Spleen (tissue), 11 donors: Measurements from ENCODE around the gene MIEF1. TPM values are rescaled to one million over a fixed set of nuclear protein-coding genes. Genes with fewer than 3 reads are reported as not detected.
A peak's percentile ranks its signal among the peaks of the same experiment; 100 is the strongest.

Experiments used
- DNase-seq: peaks from one replicate; pipeline ENCODE4 v3.0.0-alpha.2; 2020
- H3K27ac ChIP-seq, 8 donors: fragments of 200-600 bp; sonication (generic) in 7 of 8; 1 replicate in 4 of 8; 2 replicates in 4 of 8; pipeline versions ENCODE4 v1.5.0 to v1.8.0; 2016 to 2021; ENCODE audit warnings: inconsistent platforms in 4 of 8, mild to moderate bottlenecking in 4 of 8, moderate library complexity in 1 of 8
- H3K27me3 ChIP-seq, 7 donors: fragments of 200-600 bp; sonication (generic) in 6 of 7; replicated peaks in 1 of 7; 1 replicate in 4 of 7; 2 replicates in 3 of 7; pipeline versions ENCODE4 v1.5.0 to v1.8.0; 2016 to 2021; ENCODE audit warnings: inconsistent platforms in 3 of 7, mild to moderate bottlenecking in 1 of 7
- H3K36me3 ChIP-seq, 6 donors: fragments of 200-600 bp; sonication (generic) in 5 of 6; 1 replicate in 4 of 6; 2 replicates in 2 of 6; pipeline versions ENCODE4 v1.5.0 to v1.8.0; 2016 to 2021; ENCODE audit warnings: inconsistent platforms in 2 of 6
- H3K4me1 ChIP-seq, 6 donors: fragments of 200-600 bp; sonication (generic) in 5 of 6; 1 replicate in 3 of 6; 2 replicates in 3 of 6; pipeline versions ENCODE4 v1.5.0 to v1.8.0; 2016 to 2021; ENCODE audit warnings: inconsistent platforms in 3 of 6
- H3K4me3 ChIP-seq, 8 donors: fragments of 200-600 bp; sonication (generic) in 7 of 8; 1 replicate in 4 of 8; 2 replicates in 4 of 8; pipeline versions ENCODE4 v1.5.0 to v1.8.0; 2016 to 2021; ENCODE audit warnings: inconsistent platforms in 4 of 8, mild to moderate bottlenecking in 4 of 8, moderate library complexity in 2 of 8
- H3K9me3 ChIP-seq, 8 donors: fragments of 200-600 bp; sonication (generic) in 7 of 8; 1 replicate in 4 of 8; 2 replicates in 4 of 8; pipeline versions ENCODE4 v1.5.0 to v1.8.0; 2016 to 2021; ENCODE audit warnings: inconsistent platforms in 4 of 8
- POLR2A ChIP-seq, 3 donors: fragments of 450-650 bp; IDR thresholded peaks; one replicate each; pipeline ENCODE4 v1.5.1; 2017; ENCODE audit warnings: antibody characterized with exemption in 3 of 3, mild to moderate bottlenecking in 1 of 3
- POLR2AphosphoS5 ChIP-seq, 3 donors: sonication (generic); formaldehyde crosslinking; IDR thresholded peaks; one replicate each; pipeline ENCODE4 v1.5.1; 2017; ENCODE audit warnings: antibody characterized with exemption in 3 of 3
- WGBS, 5 donors: extraction: QIAGEN DNeasy Blood & Tissue Kit in 3 of 5; methylation state at CpG; one replicate each; pipeline versions ENCODE4 v1.1.5 to v1.1.7; 2013 to 2018; 5-methylcytosine and 5-hydroxymethylcytosine counted together
- intact Hi-C: fragments of 100-400 bp; cut with DNase I; formaldehyde crosslinking; loops from one replicate; pipeline ENCODE4 v1.15.0; 2023; ENCODE audit warnings: low total_unique reads
- polyA plus RNA-seq, 3 donors: library from polyadenylated mRNA; stranded (reverse); fragments of 200-250 nt; gene quantifications; one replicate each; pipeline ENCODE4 v1.2.1, GENCODE V29; 2013
- total RNA-seq, 7 donors: library from RNA; depleted of rRNA in 3 of 7; stranded (reverse); fragments of >200 nt in 3 of 7; fragmentation: NEBNext Ultra II Directional in 4 of 7; extraction: Animal tissue kit (Norgen Biotek cat#: 25700) in 4 of 7; gene quantifications; one replicate each; pipeline versions ENCODE4 v1.1.0 to v1.2.1, GENCODE V29; 2016 to 2021
- TF ChIP-seq, protein P1 (sequence below), 11 experiments: fragments of 200-600 bp in 7 of 11; fragments of 450-650 bp in 4 of 11; sonication (generic) in 4 of 11; IDR thresholded peaks in 8 of 11; conservative IDR thresholded peaks in 3 of 11; 1 replicate in 7 of 11; 2 replicates in 4 of 11; pipeline versions ENCODE4 v1.4.0 to v1.8.0; 2016 to 2021; ENCODE audit warnings: antibody characterized with exemption in 11 of 11, inconsistent platforms in 4 of 11, mild to moderate bottlenecking in 1 of 11
- donor health status: healthy with polysubstance abuse.
- donor health status: DM: no; HTN: no; CAD: no; lungs with moderate emphysema.
- donor health status: DM: no; HTN: no; CAD: no.
- donor health status: Bipolar disorder and iron deficiency.
- donor health status: healthy.
- donor health status: DM: no; HTN: no; CAD: no.
- donor health status: DM: yes; HTN: yes; CAD: no.

MIEF1 gene
- total and polyA plus RNA-seq, 10 donors, result 5.8 to 31.4 (median 25.9) TPM

DNA sequence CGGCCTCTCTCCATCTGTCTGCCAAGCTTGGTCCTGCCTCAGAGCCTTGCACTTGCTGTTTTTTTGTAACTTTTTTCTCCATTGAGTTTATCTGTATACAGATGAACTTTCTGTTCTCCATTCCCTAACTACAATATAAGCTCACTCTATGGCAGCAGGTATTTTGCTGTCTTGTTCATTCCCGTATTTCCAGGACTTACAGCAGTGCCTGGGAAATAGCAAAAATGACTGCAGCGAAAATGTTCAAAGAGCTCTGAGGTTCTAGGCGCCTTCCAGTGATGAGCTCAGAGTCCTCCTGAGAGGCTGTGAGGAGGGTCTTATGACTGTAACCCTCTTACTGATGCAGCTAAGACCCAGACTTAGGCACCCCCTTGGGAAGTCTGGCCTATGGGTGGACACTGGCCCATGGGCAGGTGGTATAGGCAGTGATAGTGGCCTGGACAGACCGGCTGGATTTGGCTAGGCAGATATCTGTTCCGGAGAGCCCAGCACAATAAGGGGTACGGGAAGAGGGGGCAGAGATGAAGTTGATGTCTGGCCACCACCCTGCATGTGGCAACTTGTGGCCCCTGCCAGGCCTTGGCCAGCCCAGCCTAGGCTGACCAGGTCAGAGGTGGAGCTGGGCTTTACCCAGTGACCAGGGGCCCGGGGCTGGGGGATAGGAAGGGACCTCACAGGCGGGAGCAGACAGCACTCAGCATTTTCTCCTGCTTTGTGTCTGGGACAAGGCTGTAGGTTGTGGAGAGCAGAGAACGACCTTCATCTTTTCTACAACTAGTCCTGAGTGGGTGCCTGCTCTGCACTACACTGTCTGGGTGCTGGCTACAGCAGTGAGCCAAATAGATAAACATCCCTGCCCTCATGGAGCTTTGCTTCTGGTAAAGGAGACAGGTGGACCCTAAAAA lies 22.9 kb downstream of the MIEF1 start:
- no peak for DNase-seq
- Histone ChIP-seq H3K27me3 (no peaks in the 10 kb centered on the region), H3K27ac (peak overlapping the region in 7 of 8 donors; percentile 15 to 99 (median 75)), H3K36me3 (peaks cover 3 to 86% (median 55%) of the 10 kb centered on the region in 6 donors), H3K4me1 (peaks cover 72 to 97% (median 91%) of the 10 kb centered on the region in 6 donors), H3K4me3 (peak overlapping the region in 1 of 8 donors; percentile 82), H3K9me3 (no peaks in the 10 kb centered on the region)
- TF ChIP-seq, protein P1, sequence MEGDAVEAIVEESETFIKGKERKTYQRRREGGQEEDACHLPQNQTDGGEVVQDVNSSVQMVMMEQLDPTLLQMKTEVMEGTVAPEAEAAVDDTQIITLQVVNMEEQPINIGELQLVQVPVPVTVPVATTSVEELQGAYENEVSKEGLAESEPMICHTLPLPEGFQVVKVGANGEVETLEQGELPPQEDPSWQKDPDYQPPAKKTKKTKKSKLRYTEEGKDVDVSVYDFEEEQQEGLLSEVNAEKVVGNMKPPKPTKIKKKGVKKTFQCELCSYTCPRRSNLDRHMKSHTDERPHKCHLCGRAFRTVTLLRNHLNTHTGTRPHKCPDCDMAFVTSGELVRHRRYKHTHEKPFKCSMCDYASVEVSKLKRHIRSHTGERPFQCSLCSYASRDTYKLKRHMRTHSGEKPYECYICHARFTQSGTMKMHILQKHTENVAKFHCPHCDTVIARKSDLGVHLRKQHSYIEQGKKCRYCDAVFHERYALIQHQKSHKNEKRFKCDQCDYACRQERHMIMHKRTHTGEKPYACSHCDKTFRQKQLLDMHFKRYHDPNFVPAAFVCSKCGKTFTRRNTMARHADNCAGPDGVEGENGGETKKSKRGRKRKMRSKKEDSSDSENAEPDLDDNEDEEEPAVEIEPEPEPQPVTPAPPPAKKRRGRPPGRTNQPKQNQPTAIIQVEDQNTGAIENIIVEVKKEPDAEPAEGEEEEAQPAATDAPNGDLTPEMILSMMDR (IDR thresholded peaks at IDR 0.05 in 8 of 11, conservative IDR thresholded peaks at IDR 0.05 in 3 of 11), result no peak
- peak in 2 of 3 donors; percentile 42 to 53 for TF ChIP-seq POLR2AphosphoS5 (IDR thresholded peaks at IDR 0.05)
- no peak for TF ChIP-seq POLR2A (IDR thresholded peaks at IDR 0.05)
- WGBS, 5 donors, result 71 to 88% (median 79%) methylated on average over 10 of the region's 10 CpGs
- intact Hi-C loops, result loop anchor here (5.0 kb wide), 1 partner anchor 33 kb away; no protein-coding TSS in a partner anchor

DNA sequence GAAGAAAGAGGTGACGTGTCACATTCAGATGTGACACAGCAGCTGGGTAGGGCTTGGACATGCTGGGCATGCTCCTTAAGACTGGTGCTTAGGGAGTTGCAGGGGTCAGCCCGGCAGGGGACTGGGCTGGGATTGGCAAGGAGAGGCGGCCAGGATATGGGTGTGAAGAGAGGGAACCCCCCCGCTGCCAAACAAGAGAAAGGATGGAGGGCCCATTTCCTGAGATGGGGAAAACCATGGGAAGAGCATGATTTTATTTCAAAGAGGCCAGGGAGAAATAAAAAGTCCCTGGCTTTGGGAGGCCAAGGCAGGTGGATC lies 23.5 kb downstream of the MIEF1 start:
- Histone ChIP-seq H3K9me3 (no peaks in the 10 kb centered on the region), H3K4me1 (peaks cover 77 to 98% (median 97%) of the 10 kb centered on the region in 6 donors), H3K36me3 (peaks cover 3 to 92% (median 58%) of the 10 kb centered on the region in 6 donors), H3K27ac (peak overlapping the region in 7 of 8 donors; percentile 43 to 99 (median 75)), H3K27me3 (no peaks in the 10 kb centered on the region), H3K4me3 (no peak overlapping the region)
- DNase-seq, result no peak
- TF ChIP-seq POLR2A (IDR thresholded peaks at IDR 0.05) (no peak), POLR2AphosphoS5 (IDR thresholded peaks at IDR 0.05) (peak in 2 of 3 donors; percentile 30 to 36)
- intact Hi-C loops, result loop anchor here (5.0 kb wide), 1 partner anchor 33 kb away; no protein-coding TSS in a partner anchor
- 61 to 86% (median 69%) methylated on average over 4 of the region's 4 CpGs for WGBS, 5 donors

DNA sequence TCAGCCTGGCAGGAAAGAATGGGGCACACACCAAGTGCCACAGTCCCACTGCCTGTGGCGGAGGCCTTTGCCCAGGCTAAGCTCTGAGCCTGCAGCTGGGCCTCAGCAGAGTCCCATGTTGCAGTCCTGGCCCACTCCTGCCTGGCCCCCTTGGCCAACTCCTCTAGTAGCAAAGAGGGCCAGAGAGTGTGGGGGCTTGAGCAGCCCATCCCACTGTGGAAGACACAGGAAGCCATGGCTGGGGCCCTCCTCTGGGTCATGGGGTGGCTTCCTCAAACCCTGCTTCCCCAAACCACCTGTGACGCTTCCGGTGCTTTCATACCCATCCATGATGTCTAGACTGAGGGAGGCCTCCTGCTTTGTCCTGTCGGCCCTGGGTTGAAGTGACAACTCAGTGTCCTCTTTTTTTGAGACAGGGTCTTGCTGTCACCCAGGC lies 24.7 kb downstream of the MIEF1 start:
- Histone ChIP-seq H3K4me3 (peak overlapping the region in 1 of 8 donors; percentile 64), H3K27me3 (no peaks in the 10 kb centered on the region), H3K36me3 (peaks cover 3 to 92% (median 51%) of the 10 kb centered on the region in 6 donors), H3K27ac (peak overlapping the region; percentile 20 to 99 (median 78)), H3K9me3 (no peaks in the 10 kb centered on the region), H3K4me1 (peaks cover 84 to 100% (median 100%) of the 10 kb centered on the region in 6 donors)
- intact Hi-C loops, result loop anchor here (5.0 kb wide), 1 partner anchor 34 kb away; no protein-coding TSS in a partner anchor
- TF ChIP-seq, protein P1 (IDR thresholded peaks at IDR 0.05 in 8 of 11, conservative IDR thresholded peaks at IDR 0.05 in 3 of 11), result no peak
- peak; percentile 49 to 71 (median 62) for TF ChIP-seq POLR2AphosphoS5 (IDR thresholded peaks at IDR 0.05)
- TF ChIP-seq POLR2A (IDR thresholded peaks at IDR 0.05), result no peak
- 21 to 50% (median 33%) methylated on average over 3 to 4 of the region's 4 CpGs for WGBS, 5 donors
- peak; percentile 85 for DNase-seq

DNA sequence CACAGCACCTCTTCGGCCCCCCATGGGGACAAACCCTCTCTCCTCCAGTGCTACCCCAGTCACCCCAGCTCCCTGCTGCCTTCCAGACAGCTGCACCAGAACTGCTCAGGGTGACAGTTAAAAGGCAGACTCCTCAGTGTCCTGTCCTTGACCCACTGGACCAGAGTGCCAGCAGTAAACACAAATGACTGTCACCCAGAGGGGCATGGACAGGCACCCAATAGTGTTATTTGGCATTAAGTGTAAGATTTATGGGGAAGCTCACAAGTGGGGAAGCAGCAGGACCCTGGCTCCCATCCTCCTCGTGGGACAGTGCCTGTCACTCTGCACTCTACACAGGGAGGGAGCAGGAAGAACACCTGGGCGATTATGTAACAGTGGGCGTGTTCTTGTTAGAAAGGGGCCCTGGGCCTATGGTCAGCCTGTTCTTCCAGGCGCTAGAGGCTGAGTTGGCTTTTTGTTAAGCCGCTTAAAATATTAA lies 25.4 kb downstream of the MIEF1 start:
- WGBS, 5 donors, result 45 to 62% (median 56%) methylated on average over 5 to 6 of the region's 6 CpGs
- Histone ChIP-seq H3K36me3 (peaks cover 3 to 84% (median 43%) of the 10 kb centered on the region in 6 donors), H3K4me1 (peaks cover 79 to 98% (median 96%) of the 10 kb centered on the region in 6 donors), H3K27me3 (no peaks in the 10 kb centered on the region), H3K4me3 (peak overlapping the region in 1 of 8 donors; percentile 64), H3K27ac (peak overlapping the region; percentile 60 to 99 (median 78)), H3K9me3 (no peaks in the 10 kb centered on the region)
- no peak for DNase-seq
- TF ChIP-seq POLR2AphosphoS5 (IDR thresholded peaks at IDR 0.05) (peak in 1 of 3 donors; percentile 24), POLR2A (IDR thresholded peaks at IDR 0.05) (no peak)
- TF ChIP-seq, protein P1 (IDR thresholded peaks at IDR 0.05 in 8 of 11, conservative IDR thresholded peaks at IDR 0.05 in 3 of 11), result no peak
- intact Hi-C loops, result loop anchor here (5.0 kb wide), 1 partner anchor 35 kb away; no protein-coding TSS in a partner anchor
